ENCODE measurements around the gene KCNE5.

The KCNE5 gene

GRCh38 chrX:109600237-109600651 is 24.7 kb downstream of the KCNE5 start:
- Histone ChIP-seq H3K79me2 (ENCODE audit: insufficient read depth, low read depth) (no peaks in the 10 kb centered on the region), H3K27ac (no peak overlapping the region), H2AFZ (ENCODE audit: low read depth) (no peak overlapping the region), H3K27me3 (ENCODE audit: insufficient read depth, low read depth) (no peaks in the 10 kb centered on the region), H3K4me1 (ENCODE audit: low read depth, poor library complexity, severe bottlenecking) (no peaks in the 10 kb centered on the region), H3K36me3 (ENCODE audit: insufficient read depth) (no peaks in the 10 kb centered on the region), H3K4me2 (no peak overlapping the region), H3K4me3 (IDR thresholded peaks at IDR 0.05; ENCODE audit: insufficient read depth, low read depth, low read length) (no peak overlapping the region), H3K9ac (no peak overlapping the region), H4K20me1 (ENCODE audit: insufficient read depth) (no peaks in the 10 kb centered on the region)
- TF ChIP-seq, protein P1, sequence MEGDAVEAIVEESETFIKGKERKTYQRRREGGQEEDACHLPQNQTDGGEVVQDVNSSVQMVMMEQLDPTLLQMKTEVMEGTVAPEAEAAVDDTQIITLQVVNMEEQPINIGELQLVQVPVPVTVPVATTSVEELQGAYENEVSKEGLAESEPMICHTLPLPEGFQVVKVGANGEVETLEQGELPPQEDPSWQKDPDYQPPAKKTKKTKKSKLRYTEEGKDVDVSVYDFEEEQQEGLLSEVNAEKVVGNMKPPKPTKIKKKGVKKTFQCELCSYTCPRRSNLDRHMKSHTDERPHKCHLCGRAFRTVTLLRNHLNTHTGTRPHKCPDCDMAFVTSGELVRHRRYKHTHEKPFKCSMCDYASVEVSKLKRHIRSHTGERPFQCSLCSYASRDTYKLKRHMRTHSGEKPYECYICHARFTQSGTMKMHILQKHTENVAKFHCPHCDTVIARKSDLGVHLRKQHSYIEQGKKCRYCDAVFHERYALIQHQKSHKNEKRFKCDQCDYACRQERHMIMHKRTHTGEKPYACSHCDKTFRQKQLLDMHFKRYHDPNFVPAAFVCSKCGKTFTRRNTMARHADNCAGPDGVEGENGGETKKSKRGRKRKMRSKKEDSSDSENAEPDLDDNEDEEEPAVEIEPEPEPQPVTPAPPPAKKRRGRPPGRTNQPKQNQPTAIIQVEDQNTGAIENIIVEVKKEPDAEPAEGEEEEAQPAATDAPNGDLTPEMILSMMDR (conservative IDR thresholded peaks at IDR 0.05; ENCODE audit: low read depth, low read length) = no peak

GRCh38 chrX:109596015-109596414 is 29.0 kb downstream of the KCNE5 start:
- Histone ChIP-seq H3K4me1 (ENCODE audit: low read depth, poor library complexity, severe bottlenecking) (no peaks in the 10 kb centered on the region), H3K27me3 (ENCODE audit: insufficient read depth, low read depth) (no peaks in the 10 kb centered on the region), H4K20me1 (ENCODE audit: insufficient read depth) (no peaks in the 10 kb centered on the region), H3K4me2 (no peak overlapping the region), H3K27ac (no peak overlapping the region), H3K9ac (no peak overlapping the region), H3K36me3 (ENCODE audit: insufficient read depth) (no peaks in the 10 kb centered on the region), H3K79me2 (ENCODE audit: insufficient read depth, low read depth) (no peaks in the 10 kb centered on the region), H3K4me3 (IDR thresholded peaks at IDR 0.05; ENCODE audit: insufficient read depth, low read depth, low read length) (no peak overlapping the region), H2AFZ (ENCODE audit: low read depth) (no peak overlapping the region)
- TF ChIP-seq, protein P1 (conservative IDR thresholded peaks at IDR 0.05; ENCODE audit: low read depth, low read length) = no peak

DNA sequence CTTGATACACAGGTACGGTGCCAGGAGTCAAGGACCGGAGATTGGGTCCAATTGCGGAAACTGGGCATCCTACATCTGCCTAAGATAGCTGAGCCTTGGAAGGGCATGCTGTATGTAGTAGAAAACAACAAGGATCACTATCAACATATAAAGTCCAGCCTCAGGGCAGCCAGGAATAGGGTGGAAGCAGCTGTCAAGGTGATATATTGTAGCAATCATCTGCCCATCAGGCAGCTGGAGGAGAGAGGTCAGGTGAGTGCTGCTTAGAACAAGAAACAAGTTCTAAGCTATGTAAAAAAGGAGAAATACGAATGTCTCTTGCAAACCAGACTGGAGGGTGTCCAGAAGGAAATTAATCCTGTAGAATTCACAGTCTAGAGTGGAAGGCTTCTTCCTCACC is 34.8 kb downstream of the KCNE5 start:
- H3K9ac ChIP-seq = no peak overlapping the region
- H3K4me1 ChIP-seq (ENCODE audit: low read depth, poor library complexity, severe bottlenecking) = no peaks in the 10 kb centered on the region
- H3K4me2 ChIP-seq = no peak overlapping the region
- H3K27ac ChIP-seq = no peak overlapping the region
- no peaks in the 10 kb centered on the region for H3K27me3 ChIP-seq (ENCODE audit: insufficient read depth, low read depth)
- no peak overlapping the region for H2AFZ ChIP-seq (ENCODE audit: low read depth)
- TF ChIP-seq, protein P1 (conservative IDR thresholded peaks at IDR 0.05; ENCODE audit: low read depth, low read length) = no peak
- no peaks in the 10 kb centered on the region for H3K36me3 ChIP-seq (ENCODE audit: insufficient read depth)
- no peaks in the 10 kb centered on the region for H4K20me1 ChIP-seq (ENCODE audit: insufficient read depth)
- no peaks in the 10 kb centered on the region for H3K79me2 ChIP-seq (ENCODE audit: insufficient read depth, low read depth)
- H3K4me3 ChIP-seq (IDR thresholded peaks at IDR 0.05; ENCODE audit: insufficient read depth, low read depth, low read length) = no peak overlapping the region

DNA sequence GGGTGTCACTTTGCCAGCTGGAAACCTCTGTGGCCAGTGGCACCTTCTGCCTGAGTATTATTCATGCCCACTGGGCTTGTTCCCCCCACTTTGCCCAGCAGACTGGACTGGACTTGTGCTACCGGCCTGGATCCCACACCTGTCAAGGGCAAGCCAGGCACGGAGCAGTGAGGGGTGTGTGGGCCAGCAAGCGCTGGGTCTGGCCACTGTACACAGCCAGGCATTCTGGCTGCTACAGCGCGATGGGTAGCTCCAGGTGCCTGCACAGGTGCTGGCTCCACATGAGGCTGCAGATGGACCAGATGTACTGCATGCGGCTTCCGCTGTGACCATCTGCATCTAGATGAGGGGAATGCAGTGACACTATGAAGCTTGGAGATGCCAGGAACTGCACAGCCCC is 39.5 kb downstream of the KCNE5 start:
- Histone ChIP-seq H3K27ac (no peak overlapping the region), H3K79me2 (ENCODE audit: insufficient read depth, low read depth) (no peaks in the 10 kb centered on the region), H3K4me2 (no peak overlapping the region), H2AFZ (ENCODE audit: low read depth) (no peak overlapping the region), H4K20me1 (ENCODE audit: insufficient read depth) (no peaks in the 10 kb centered on the region), H3K4me1 (ENCODE audit: low read depth, poor library complexity, severe bottlenecking) (no peaks in the 10 kb centered on the region), H3K4me3 (IDR thresholded peaks at IDR 0.05; ENCODE audit: insufficient read depth, low read depth, low read length) (no peak overlapping the region), H3K9ac (no peak overlapping the region), H3K36me3 (ENCODE audit: insufficient read depth) (no peaks in the 10 kb centered on the region), H3K27me3 (ENCODE audit: insufficient read depth, low read depth) (no peaks in the 10 kb centered on the region)
- TF ChIP-seq, protein P1 (conservative IDR thresholded peaks at IDR 0.05; ENCODE audit: low read depth, low read length) = no peak
